Loucy (cell line): ENCODE results near the gene PTMS.

ENCODE experiments used
- H2AFZ ChIP-seq: fragments of 200-600 bp; sonication (generic); 2 replicates; pipeline ENCODE4 v1.6.0; 2016; ENCODE audit warnings: antibody characterized with exemption, mild to moderate bottlenecking, low read length, moderate library complexity
- H3F3A ChIP-seq: fragments of 200-600 bp; 2 replicates; pipeline ENCODE4 v1.6.0; 2016; ENCODE audit warnings: antibody characterized with exemption, low read depth, mild to moderate bottlenecking
- H3K27me3 ChIP-seq: fragments of 200-600 bp; sonication (generic); 2 replicates; pipeline ENCODE4 v1.6.1; 2014; ENCODE audit warnings: low read length, mild to moderate bottlenecking; ENCODE audit not compliant: insufficient read depth, poor library complexity, severe bottlenecking
- H3K36me3 ChIP-seq: fragments of 200-600 bp; sonication (generic); 2 replicates; pipeline ENCODE4 v1.6.1; 2016; ENCODE audit warnings: low read length; ENCODE audit not compliant: insufficient read depth
- H3K4me1 ChIP-seq: fragments of 200-600 bp; sonication (generic); 2 replicates; pipeline ENCODE4 v1.5.1; 2014; ENCODE audit warnings: low read length, mild to moderate bottlenecking; ENCODE audit not compliant: insufficient read depth, poor library complexity, severe bottlenecking
- H3K4me2 ChIP-seq: fragments of 200-600 bp; sonication (generic); 2 replicates; pipeline ENCODE4 v1.6.0; 2014; ENCODE audit warnings: antibody characterized with exemption, low read length, low read depth, mild to moderate bottlenecking; ENCODE audit not compliant: poor library complexity, severe bottlenecking
- H3K4me3 ChIP-seq: fragments of 200-600 bp; sonication (generic); 2 replicates; pipeline ENCODE4 v1.5.1; 2014; ENCODE audit warnings: low read length, mild to moderate bottlenecking, mixed read lengths; ENCODE audit not compliant: poor library complexity, severe bottlenecking
- H3K79me2 ChIP-seq: fragments of 200-600 bp; sonication (generic); 2 replicates; pipeline ENCODE4 v1.6.1; 2014; ENCODE audit warnings: low read length; ENCODE audit not compliant: insufficient read depth
- H3K9ac ChIP-seq: fragments of 200-600 bp; sonication (generic); 2 replicates; pipeline ENCODE4 v1.6.0; 2014; ENCODE audit warnings: mild to moderate bottlenecking, low read depth, low read length, moderate library complexity; ENCODE audit not compliant: poor library complexity, severe bottlenecking
- H3K9me2 ChIP-seq: fragments of 200-600 bp; sonication (generic); replicated peaks from 2 replicates; pipeline ENCODE4 v1.6.1; 2016; ENCODE audit warnings: low read depth, low read length, mixed read lengths
- H3K9me3 ChIP-seq: fragments of 200-600 bp; sonication (generic); 2 replicates; pipeline ENCODE4 v1.6.1; 2014; ENCODE audit warnings: mild to moderate bottlenecking, antibody characterized with exemption, low read length, low read depth; ENCODE audit not compliant: insufficient read depth
- H4K20me1 ChIP-seq: fragments of 200-600 bp; sonication (generic); 2 replicates; pipeline ENCODE4 v1.6.0; 2014; ENCODE audit warnings: antibody characterized with exemption, low read length, mild to moderate bottlenecking; ENCODE audit not compliant: insufficient read depth, poor library complexity, severe bottlenecking
- EZH2phosphoT487 ChIP-seq: fragments of 200-600 bp; IDR thresholded peaks from 2 replicates; pipeline ENCODE4 v1.6.1; 2018; ENCODE audit warnings: antibody characterized with exemption, mild to moderate bottlenecking, moderate library complexity, borderline replicate concordance
- TF ChIP-seq, protein P1 (sequence below): fragments of 200-600 bp; sonication (generic); conservative IDR thresholded peaks from 2 replicates; pipeline ENCODE4 v1.5.1; 2014; ENCODE audit warnings: mild to moderate bottlenecking, antibody characterized with exemption, low read length

PTMS gene

DNA sequence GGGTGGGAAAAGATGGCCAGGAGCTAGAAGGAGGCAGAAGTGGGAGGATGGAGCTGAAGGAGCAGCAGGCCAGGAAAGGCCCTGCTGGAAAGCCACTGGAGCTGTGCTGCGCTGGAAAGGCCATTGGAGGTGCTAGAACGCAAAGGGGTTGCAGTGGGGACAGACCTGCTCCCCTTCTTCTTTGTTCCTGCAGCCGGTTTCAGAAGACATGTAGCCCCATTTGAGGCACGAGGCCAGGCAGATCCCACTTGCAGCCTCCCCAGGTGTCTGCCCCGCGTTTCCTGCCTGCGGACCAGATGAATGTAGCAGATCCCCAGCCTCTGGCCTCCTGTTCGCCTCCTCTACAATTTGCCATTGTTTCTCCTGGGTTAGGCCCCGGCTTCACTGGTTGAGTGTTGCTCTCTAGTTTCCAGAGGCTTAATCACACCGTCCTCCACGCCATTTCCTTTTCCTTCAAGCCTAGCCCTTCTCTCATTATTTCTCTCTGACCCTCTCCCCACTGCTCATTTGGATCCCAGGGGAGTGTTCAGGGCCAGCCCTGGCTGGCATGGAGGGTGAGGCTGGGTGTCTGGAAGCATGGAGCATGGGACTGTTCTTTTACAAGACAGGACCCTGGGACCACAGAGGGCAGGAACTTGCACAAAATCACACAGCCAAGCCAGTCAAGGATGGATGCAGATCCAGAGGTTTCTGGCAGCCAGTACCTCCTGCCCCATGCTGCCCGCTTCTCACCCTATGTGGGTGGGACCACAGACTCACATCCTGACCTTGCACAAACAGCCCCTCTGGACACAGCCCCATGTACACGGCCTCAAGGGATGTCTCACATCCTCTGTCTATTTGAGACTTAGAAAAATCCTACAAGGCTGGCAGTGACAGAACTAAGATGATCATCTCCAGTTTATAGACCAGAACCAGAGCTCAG, 53.2 kb downstream of the PTMS start:
- no peaks in the 10 kb centered on the region for H3K9me3 ChIP-seq
- no peaks in the 10 kb centered on the region for H3K79me2 ChIP-seq
- H3K27me3 ChIP-seq = no peaks in the 10 kb centered on the region
- no peaks in the 10 kb centered on the region for H3K9me2 ChIP-seq
- H4K20me1 ChIP-seq = no peaks in the 10 kb centered on the region
- H3K9ac ChIP-seq = no peak overlapping the region
- no peak overlapping the region for H3K4me3 ChIP-seq
- peaks cover 38% of the 10 kb centered on the region for H3K4me1 ChIP-seq
- H3K4me2 ChIP-seq = no peak overlapping the region
- no peaks in the 10 kb centered on the region for H3F3A ChIP-seq
- no peak overlapping the region for H2AFZ ChIP-seq
- H3K36me3 ChIP-seq = no peaks in the 10 kb centered on the region
- TF ChIP-seq EZH2phosphoT487 = no peak
- TF ChIP-seq, protein P1, sequence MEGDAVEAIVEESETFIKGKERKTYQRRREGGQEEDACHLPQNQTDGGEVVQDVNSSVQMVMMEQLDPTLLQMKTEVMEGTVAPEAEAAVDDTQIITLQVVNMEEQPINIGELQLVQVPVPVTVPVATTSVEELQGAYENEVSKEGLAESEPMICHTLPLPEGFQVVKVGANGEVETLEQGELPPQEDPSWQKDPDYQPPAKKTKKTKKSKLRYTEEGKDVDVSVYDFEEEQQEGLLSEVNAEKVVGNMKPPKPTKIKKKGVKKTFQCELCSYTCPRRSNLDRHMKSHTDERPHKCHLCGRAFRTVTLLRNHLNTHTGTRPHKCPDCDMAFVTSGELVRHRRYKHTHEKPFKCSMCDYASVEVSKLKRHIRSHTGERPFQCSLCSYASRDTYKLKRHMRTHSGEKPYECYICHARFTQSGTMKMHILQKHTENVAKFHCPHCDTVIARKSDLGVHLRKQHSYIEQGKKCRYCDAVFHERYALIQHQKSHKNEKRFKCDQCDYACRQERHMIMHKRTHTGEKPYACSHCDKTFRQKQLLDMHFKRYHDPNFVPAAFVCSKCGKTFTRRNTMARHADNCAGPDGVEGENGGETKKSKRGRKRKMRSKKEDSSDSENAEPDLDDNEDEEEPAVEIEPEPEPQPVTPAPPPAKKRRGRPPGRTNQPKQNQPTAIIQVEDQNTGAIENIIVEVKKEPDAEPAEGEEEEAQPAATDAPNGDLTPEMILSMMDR = no peak

DNA sequence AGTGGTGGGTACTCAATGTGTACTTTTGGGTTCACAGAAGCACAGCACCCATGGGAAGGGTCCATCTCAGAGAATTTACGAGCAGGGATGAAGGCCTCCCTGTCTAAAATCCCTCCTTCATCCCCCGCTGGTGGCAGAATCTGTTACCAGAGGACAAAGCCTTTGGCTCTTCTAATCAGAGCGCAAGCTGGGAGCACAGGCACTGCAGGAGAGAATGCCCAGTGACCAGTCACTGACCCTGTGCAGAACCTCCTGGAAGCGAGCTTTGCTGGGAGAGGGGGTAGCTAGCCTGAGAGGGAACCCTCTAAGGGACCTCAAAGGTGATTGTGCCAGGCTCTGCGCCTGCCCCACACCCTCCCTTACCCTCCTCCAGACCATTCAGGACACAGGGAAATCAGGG, 54.0 kb downstream of the PTMS start:
- no peaks in the 10 kb centered on the region for H3K9me2 ChIP-seq
- no peaks in the 10 kb centered on the region for H3K9me3 ChIP-seq
- no peak for TF ChIP-seq EZH2phosphoT487
- TF ChIP-seq, protein P1 = no peak
- H4K20me1 ChIP-seq = no peaks in the 10 kb centered on the region
- H3K4me2 ChIP-seq = no peak overlapping the region
- no peak overlapping the region for H2AFZ ChIP-seq
- H3F3A ChIP-seq = no peaks in the 10 kb centered on the region
- H3K4me3 ChIP-seq = no peak overlapping the region
- H3K27me3 ChIP-seq = no peaks in the 10 kb centered on the region
- H3K9ac ChIP-seq = peak overlapping the region; percentile 67
- no peaks in the 10 kb centered on the region for H3K36me3 ChIP-seq
- peaks cover 38% of the 10 kb centered on the region for H3K4me1 ChIP-seq
- H3K79me2 ChIP-seq = no peaks in the 10 kb centered on the region
